Measurements from ENCODE around the gene NMT2.

- TF ChIP-seq, protein P1, sequence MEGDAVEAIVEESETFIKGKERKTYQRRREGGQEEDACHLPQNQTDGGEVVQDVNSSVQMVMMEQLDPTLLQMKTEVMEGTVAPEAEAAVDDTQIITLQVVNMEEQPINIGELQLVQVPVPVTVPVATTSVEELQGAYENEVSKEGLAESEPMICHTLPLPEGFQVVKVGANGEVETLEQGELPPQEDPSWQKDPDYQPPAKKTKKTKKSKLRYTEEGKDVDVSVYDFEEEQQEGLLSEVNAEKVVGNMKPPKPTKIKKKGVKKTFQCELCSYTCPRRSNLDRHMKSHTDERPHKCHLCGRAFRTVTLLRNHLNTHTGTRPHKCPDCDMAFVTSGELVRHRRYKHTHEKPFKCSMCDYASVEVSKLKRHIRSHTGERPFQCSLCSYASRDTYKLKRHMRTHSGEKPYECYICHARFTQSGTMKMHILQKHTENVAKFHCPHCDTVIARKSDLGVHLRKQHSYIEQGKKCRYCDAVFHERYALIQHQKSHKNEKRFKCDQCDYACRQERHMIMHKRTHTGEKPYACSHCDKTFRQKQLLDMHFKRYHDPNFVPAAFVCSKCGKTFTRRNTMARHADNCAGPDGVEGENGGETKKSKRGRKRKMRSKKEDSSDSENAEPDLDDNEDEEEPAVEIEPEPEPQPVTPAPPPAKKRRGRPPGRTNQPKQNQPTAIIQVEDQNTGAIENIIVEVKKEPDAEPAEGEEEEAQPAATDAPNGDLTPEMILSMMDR (conservative IDR thresholded peaks at IDR 0.05 in 1 of 2, IDR thresholded peaks at IDR 0.05 in 1 of 2; ENCODE audit: low read depth in 1 of 2, low read length in 2 of 2), result no peak
- TF ChIP-seq EZH2 (IDR thresholded peaks at IDR 0.05; ENCODE audit: low read length, missing control alignments), result no peak
Observed at GRCh38 chr10:15149042-15149771, 19.3 kb downstream of the NMT2 start.

Measured in fibroblast of lung (primary cell).